GM20000 (cell line): ENCODE results near the gene PCCA.

Source experiments
- DNase-seq: peaks from one replicate; pipeline ENCODE4 v3.0.0; 2012; ENCODE audit warnings: low spot score
- CTCF ChIP-seq: IDR thresholded peaks from 2 replicates; pipeline ENCODE4 v1.5.1; 2012; ENCODE audit warnings: mild to moderate bottlenecking, control low read depth; ENCODE audit errors: extremely low read depth, missing control alignments

Gene PCCA

GRCh38 chr13:100234524-100235136 is 145.7 kb downstream of the PCCA start:
- DNase-seq = no peak
- TF ChIP-seq CTCF = no peak

DNA sequence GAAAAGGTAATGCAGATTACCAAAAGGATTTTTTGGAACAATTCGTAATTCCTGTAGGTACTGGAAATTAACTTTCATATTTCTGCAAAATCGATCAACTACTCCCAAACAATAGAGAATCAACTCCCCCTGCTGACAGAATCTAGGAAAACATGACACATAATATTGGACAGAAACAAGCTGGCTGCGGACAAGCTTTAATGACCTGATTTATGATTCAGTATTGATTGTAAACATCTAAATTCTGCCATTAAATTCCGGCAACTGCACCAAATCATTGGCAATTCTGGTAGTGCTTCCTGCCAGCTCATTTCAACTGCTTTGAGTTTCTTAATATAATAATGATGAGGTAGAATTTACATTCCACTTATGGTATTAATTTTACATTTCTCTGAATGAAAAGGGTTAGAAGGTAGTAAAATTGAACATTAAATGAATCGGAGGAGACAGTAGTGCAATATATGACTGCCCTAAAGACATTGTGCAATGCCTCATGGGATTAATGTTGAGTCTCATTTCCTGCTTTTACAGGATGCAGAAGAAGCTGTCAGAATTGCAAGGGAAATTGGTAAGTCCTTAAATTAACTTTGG is 146.5 kb downstream of the PCCA start:
- peak; percentile 19 for TF ChIP-seq CTCF
- peak; percentile 52 for DNase-seq

GRCh38 chr13:100240109-100240779 is 151.4 kb downstream of the PCCA start:
- DNase-seq = no peak
- no peak for TF ChIP-seq CTCF

DNA sequence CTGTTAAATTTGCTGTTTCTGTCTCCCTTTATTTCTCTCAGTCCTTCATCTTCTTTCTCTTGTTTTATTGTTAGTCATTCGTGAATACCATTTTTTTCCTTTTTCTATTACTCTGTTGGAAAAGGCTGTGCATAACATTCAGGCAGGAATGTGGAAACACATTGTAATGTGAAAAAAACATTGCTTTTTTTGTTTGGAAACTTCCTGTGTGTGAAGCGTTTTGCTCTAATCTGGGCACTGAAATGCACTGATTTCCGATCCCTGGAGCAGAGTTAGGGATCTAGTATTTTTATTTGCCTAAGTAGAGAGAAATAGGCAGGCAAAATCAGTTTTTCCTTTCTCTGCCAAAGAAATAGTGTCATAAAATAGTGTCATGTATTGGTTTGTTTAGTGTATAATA is 155.5 kb downstream of the PCCA start:
- no peak for DNase-seq
- no peak for TF ChIP-seq CTCF

DNA sequence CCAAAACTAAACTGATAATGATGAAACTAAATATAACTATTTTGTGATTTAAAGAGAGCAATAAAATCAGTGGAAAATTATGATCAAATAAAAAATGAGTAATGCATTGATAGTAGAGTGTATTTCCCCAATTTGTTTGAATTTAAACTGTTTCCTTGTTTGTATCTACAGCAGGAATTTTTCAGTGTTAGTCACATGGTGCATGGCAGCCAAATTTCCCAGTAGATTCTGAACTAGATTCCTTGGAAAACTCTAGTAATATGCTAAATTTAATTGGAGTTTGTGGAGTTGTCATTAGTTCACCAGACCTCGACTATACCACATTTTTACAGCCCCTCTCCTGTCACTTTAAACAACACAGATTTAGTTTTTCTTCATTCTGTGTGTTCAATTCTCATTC is 156.2 kb downstream of the PCCA start:
- DNase-seq = no peak
- no peak for TF ChIP-seq CTCF

- no peak for DNase-seq
- no peak for TF ChIP-seq CTCF
Measured at GRCh38 chr13:100247937-100248336, 159.0 kb downstream of the PCCA start.

GRCh38 chr13:100254002-100254401 is 165.1 kb downstream of the PCCA start:
- no peak for TF ChIP-seq CTCF

More at GRCh38 chr13:100254002-100254401, 165.1 kb downstream of the PCCA start:
- no peak for DNase-seq
